AG04450 (cell line): Measurements from ENCODE around the gene C7orf57. TPM values are rescaled to one million over a fixed set of nuclear protein-coding genes. Genes with fewer than 3 reads are reported as not detected.
"Not testable (repeated sequence)": the region's sequence is repeated elsewhere in the genome, so short reads cannot be mapped to it uniquely, and the experiment has no call there.

Experiments
- CTCF ChIA-PET: fragments of 300-600, 350-600 bp; formaldehyde crosslinking; extraction: SDS; loops from one replicate; lab custom pipeline; 2022; ENCODE audit warnings: antibody characterized with exemption, inconsistent platforms; lab: Charles Lee
- POLR2A ChIA-PET: fragments of 350-600 bp; formaldehyde crosslinking; extraction: SDS; loops from one replicate; lab custom pipeline; 2021; ENCODE audit warnings: antibody characterized with exemption, inconsistent platforms; lab: Yijun Ruan, JAX
- DNase-seq: peaks from one replicate; pipeline ENCODE4 v3.0.0-alpha.2; 2011; ENCODE audit warnings: low read depth, low spot score
- H3K27ac ChIP-seq: one replicate; pipeline ENCODE4 v1.5.1; 2012; ENCODE audit warnings: low read depth, low read length, control low read depth
- H3K27me3 ChIP-seq: one replicate; pipeline ENCODE4 v1.6.0; 2012; ENCODE audit warnings: low read length; ENCODE audit not compliant: control insufficient read depth, insufficient read depth
- H3K4me3 ChIP-seq: 2 replicates; pipeline ENCODE4 v1.5.1; 2011; ENCODE audit warnings: mild to moderate bottlenecking, low read depth, low read length, control low read depth
- H3K9me3 ChIP-seq: 2 replicates; pipeline ENCODE4 v1.5.1; 2012; ENCODE audit warnings: low read length; ENCODE audit not compliant: control insufficient read depth, insufficient read depth
- polyA plus RNA-seq: library from polyadenylated mRNA; depleted of rRNA; stranded (reverse); fragments of >200 nt; gene quantifications from 2 replicates; pipeline ENCODE4 v1.2.3, GENCODE V29; 2011
- TF ChIP-seq, protein P1 (sequence below): IDR thresholded peaks from 2 replicates; pipeline ENCODE4 v1.5.1; 2011; ENCODE audit warnings: low read depth, low read length, control low read depth, inconsistent platforms

Gene C7orf57
- polyA plus RNA-seq, 1 experiment = not detected

DNA sequence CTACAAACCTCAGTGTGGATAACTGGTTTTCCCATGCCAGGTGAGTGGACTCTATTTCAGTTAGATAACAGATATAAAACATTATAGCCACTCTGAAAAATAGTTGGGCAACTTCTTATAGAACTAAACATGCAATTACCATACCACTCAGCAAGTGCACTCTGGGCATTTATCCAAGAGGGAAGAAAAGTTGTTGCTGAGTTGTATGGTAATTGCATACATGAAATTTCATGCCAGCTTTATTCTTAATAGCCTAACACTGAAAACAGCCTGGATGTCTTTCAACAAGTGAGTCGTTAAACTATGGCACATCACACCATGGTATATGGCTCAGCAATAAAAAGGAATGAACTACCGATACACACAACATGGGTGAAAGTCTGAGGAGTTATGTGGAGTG lies 43.1 kb downstream of the C7orf57 start:
- DNase-seq = no peak
- TF ChIP-seq, protein P1, sequence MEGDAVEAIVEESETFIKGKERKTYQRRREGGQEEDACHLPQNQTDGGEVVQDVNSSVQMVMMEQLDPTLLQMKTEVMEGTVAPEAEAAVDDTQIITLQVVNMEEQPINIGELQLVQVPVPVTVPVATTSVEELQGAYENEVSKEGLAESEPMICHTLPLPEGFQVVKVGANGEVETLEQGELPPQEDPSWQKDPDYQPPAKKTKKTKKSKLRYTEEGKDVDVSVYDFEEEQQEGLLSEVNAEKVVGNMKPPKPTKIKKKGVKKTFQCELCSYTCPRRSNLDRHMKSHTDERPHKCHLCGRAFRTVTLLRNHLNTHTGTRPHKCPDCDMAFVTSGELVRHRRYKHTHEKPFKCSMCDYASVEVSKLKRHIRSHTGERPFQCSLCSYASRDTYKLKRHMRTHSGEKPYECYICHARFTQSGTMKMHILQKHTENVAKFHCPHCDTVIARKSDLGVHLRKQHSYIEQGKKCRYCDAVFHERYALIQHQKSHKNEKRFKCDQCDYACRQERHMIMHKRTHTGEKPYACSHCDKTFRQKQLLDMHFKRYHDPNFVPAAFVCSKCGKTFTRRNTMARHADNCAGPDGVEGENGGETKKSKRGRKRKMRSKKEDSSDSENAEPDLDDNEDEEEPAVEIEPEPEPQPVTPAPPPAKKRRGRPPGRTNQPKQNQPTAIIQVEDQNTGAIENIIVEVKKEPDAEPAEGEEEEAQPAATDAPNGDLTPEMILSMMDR = no peak
- H3K4me3 ChIP-seq = no peak overlapping the region
- H3K9me3 ChIP-seq = no peaks in the 10 kb centered on the region
- H3K27ac ChIP-seq = no peak overlapping the region
- ChIA-PET POLR2A (no interaction called here), CTCF (interaction anchor here (1.7 kb wide), 1 partner anchor 32 kb away, joined by 5 read pairs; no protein-coding TSS in a partner anchor)
- no peaks in the 10 kb centered on the region for H3K27me3 ChIP-seq

GRCh38 chr7:48082378-48082777 lies 47.0 kb downstream of the C7orf57 start:
- H3K4me3 ChIP-seq, DNase-seq, POLR2A ChIA-PET, H3K9me3 ChIP-seq, H3K27me3 ChIP-seq, H3K27ac ChIP-seq: not testable (repeated sequence)
- CTCF ChIA-PET = interaction anchor here (1.9 kb wide), 1 partner anchor 137 kb away, joined by 6 read pairs; no protein-coding TSS in a partner anchor

DNA sequence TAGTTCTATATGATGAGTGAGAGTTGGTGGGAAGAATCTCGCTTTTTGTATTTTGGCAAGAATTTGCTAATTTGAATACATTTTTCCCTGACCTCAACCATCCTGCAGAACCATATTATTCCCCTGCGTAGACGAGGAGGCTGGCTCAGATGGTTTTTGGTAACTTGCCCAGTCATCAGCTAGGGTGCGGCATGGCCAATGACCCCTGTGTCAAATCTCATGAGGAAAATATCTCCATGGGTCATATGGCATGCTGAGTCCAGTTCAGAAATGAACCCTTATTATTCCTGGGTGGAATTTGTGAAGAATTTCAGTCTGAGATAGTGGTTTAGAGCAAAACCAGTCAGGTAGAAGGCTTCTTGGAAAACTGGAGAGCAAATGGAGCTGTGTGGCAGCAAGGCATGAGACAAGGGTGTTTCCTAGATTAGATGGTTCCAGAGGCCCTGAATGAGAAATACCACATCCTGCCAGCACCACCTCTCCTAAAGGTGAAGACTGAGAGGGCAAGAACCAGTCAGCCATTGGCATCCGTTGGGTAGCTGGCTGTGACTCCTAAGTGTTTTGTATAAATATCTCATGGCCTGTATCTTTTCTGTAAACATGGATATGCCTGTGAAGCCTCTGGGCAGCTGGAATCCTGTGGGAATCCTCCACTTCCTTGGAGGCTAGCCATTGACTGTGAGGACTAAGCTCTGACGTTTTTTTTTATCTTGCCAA lies 47.9 kb downstream of the C7orf57 start:
- ChIA-PET CTCF (interaction anchor here (0.7 to 1.9 kb wide), 3 partner anchors 27 to 138 kb away, joined by 3 to 6 read pairs (median 3); no protein-coding TSS in a partner anchor), POLR2A (no interaction called here)
- TF ChIP-seq, protein P1 = no peak
- H3K27me3 ChIP-seq = no peaks in the 10 kb centered on the region
- H3K9me3 ChIP-seq = no peaks in the 10 kb centered on the region
- peak overlapping the region; percentile 21 for H3K27ac ChIP-seq
- DNase-seq = peak; percentile 47
- H3K4me3 ChIP-seq = no peak overlapping the region

GRCh38 chr7:48084727-48085432 lies 49.5 kb downstream of the C7orf57 start:
- TF ChIP-seq, protein P1 = no peak
- Histone ChIP-seq H3K27me3 (no peaks in the 10 kb centered on the region), H3K27ac (peak overlapping the region; percentile 73), H3K9me3 (no peaks in the 10 kb centered on the region), H3K4me3 (no peak overlapping the region)
- peak; percentile 88 for DNase-seq
- ChIA-PET CTCF (interaction anchor here (0.7 to 3.4 kb wide), 2 partner anchors 25 to 97 kb away, joined by 4 to 24 read pairs; no protein-coding TSS in a partner anchor), POLR2A (interaction anchor here (1.0 kb wide), 1 partner anchor 10 kb away, joined by 3 read pairs; no protein-coding TSS in a partner anchor)

DNA sequence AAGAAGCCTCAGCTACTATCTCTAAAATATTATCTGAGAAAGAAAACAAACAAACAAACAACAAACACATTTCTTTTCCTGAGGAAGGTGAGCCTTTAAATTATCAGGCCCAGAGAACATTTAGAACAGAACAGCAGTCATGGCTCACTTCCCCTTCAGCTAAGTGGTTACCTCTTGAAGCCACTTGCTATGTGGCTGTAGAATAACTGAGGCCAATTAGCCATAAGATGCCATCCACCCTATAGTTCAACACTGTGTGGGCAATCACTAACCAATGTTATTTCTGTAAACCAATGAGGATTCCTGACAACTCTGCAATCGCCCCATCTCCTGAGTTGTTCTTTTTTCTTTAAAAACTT lies 50.1 kb downstream of the C7orf57 start:
- no peaks in the 10 kb centered on the region for H3K9me3 ChIP-seq
- peak overlapping the region; percentile 73 for H3K27ac ChIP-seq
- ChIA-PET POLR2A (interaction anchor here (1.0 kb wide), 1 partner anchor 9 kb away, joined by 3 read pairs; no protein-coding TSS in a partner anchor), CTCF (interaction anchor here (3.4 kb wide), 1 partner anchor 24 kb away, joined by 24 read pairs; no protein-coding TSS in a partner anchor)
- H3K27me3 ChIP-seq = no peaks in the 10 kb centered on the region
- TF ChIP-seq, protein P1 = no peak
- no peak for DNase-seq
- no peak overlapping the region for H3K4me3 ChIP-seq
